CD14-positive monocyte (primary cell): ENCODE data around the gene RBMS1. TPM values are rescaled to one million over a fixed set of nuclear protein-coding genes. Genes with fewer than 3 reads are reported as not detected.

Source experiments
- DNase-seq, 3 donors: peaks; one replicate each; pipeline ENCODE4 v3.0.0-alpha.2; 2011 to 2022
- H2AFZ ChIP-seq: 2 replicates; pipeline ENCODE4 v1.6.0; 2012; ENCODE audit warnings: mild to moderate bottlenecking, low read depth, low read length, inconsistent platforms; ENCODE audit not compliant: insufficient read depth, poor library complexity, severe bottlenecking
- H3K27ac ChIP-seq, 2 donors: 1 replicate in 1 of 2; 2 replicates in 1 of 2; pipeline ENCODE4 v1.5.1; 2012 to 2013; ENCODE audit warnings: low read length in 2 of 2, control low read depth in 1 of 2, inconsistent platforms in 1 of 2, low read depth in 1 of 2, mild to moderate bottlenecking in 1 of 2
- H3K27me3 ChIP-seq, 2 donors: one replicate each; pipeline versions ENCODE4 v1.6.0 to v1.6.1; 2011 to 2013; ENCODE audit warnings: low read length in 2 of 2; ENCODE audit not compliant: control insufficient read depth in 2 of 2, insufficient read depth in 2 of 2
- H3K36me3 ChIP-seq, 2 donors: replicated peaks in 1 of 2; 1 replicate in 1 of 2; 2 replicates in 1 of 2; pipeline versions ENCODE4 v1.5.1 to v1.6.1; 2012 to 2013; ENCODE audit warnings: low read length in 2 of 2, control low read depth in 1 of 2, inconsistent platforms in 1 of 2, mild to moderate bottlenecking in 1 of 2; ENCODE audit not compliant: insufficient read depth in 2 of 2, control insufficient read depth in 1 of 2
- H3K4me1 ChIP-seq, 2 donors: 1 replicate in 1 of 2; 2 replicates in 1 of 2; pipeline versions ENCODE4 v1.5.1 to v1.6.1; 2012 to 2013; ENCODE audit warnings: low read length in 2 of 2, control low read depth in 1 of 2, inconsistent platforms in 1 of 2, mild to moderate bottlenecking in 1 of 2, moderate library complexity in 1 of 2; ENCODE audit not compliant: insufficient read depth in 2 of 2, control insufficient read depth in 1 of 2
- H3K4me2 ChIP-seq: replicated peaks from 2 replicates; pipeline ENCODE3; 2012; ENCODE audit warnings: low read length, moderate library complexity, mild to moderate bottlenecking; ENCODE audit not compliant: poor library complexity, severe bottlenecking; ENCODE audit errors: extremely low read depth
- H3K4me3 ChIP-seq, 3 experiments: fragments of 200-600 bp in 1 of 3; sonication (generic) in 1 of 3; replicated peaks in 1 of 3; 1 replicate in 2 of 3; 2 replicates in 1 of 3; pipeline ENCODE4 v1.5.1; 2011 to 2013; ENCODE audit warnings: low read length in 3 of 3, mild to moderate bottlenecking in 3 of 3, control low read depth in 2 of 3, low read depth in 2 of 3, inconsistent platforms in 1 of 3, moderate library complexity in 1 of 3
- H3K79me2 ChIP-seq: 2 replicates; pipeline ENCODE4 v1.6.0; 2012; ENCODE audit warnings: mild to moderate bottlenecking, control low read depth, inconsistent platforms, low read length, moderate library complexity; ENCODE audit not compliant: insufficient read depth
- H3K9ac ChIP-seq: 2 replicates; pipeline ENCODE4 v1.6.0; 2017; ENCODE audit warnings: low read length, mild to moderate bottlenecking; ENCODE audit not compliant: insufficient read depth, poor library complexity, severe bottlenecking
- H3K9me3 ChIP-seq, 2 donors: replicated peaks in 1 of 2; 1 replicate in 1 of 2; 2 replicates in 1 of 2; pipeline versions ENCODE4 v1.5.1 to v1.6.1; 2012 to 2013; ENCODE audit warnings: low read length in 2 of 2, control low read depth in 1 of 2; ENCODE audit not compliant: control insufficient read depth in 1 of 2, insufficient read depth in 1 of 2
- H4K20me1 ChIP-seq: 2 replicates; pipeline ENCODE4 v1.6.0; 2012; ENCODE audit warnings: mild to moderate bottlenecking, low read length, control low read depth, moderate library complexity; ENCODE audit not compliant: insufficient read depth
- H3K27ac Mint-ChIP-seq, 7 donors: one replicate each; pipeline ENCODE4 v1.8.0; 2020; ENCODE audit warnings: mild to moderate bottlenecking in 7 of 7, mixed read lengths in 7 of 7, moderate library complexity in 6 of 7, inconsistent platforms in 2 of 7
- H3K27me3 Mint-ChIP-seq, 3 donors: one replicate each; pipeline ENCODE4 v1.8.0; 2021 to 2022; ENCODE audit warnings: low read depth in 3 of 3, mild to moderate bottlenecking in 3 of 3, mixed read lengths in 3 of 3, moderate library complexity in 3 of 3, inconsistent platforms in 1 of 3
- H3K36me3 Mint-ChIP-seq, 2 donors: one replicate each; pipeline ENCODE4 v1.8.0; 2020; ENCODE audit warnings: mixed read lengths in 2 of 2, inconsistent platforms in 1 of 2, mild to moderate bottlenecking in 1 of 2
- H3K4me1 Mint-ChIP-seq: one replicate; pipeline ENCODE4 v1.8.0; 2020; ENCODE audit warnings: mild to moderate bottlenecking, mixed read lengths
- H3K4me3 Mint-ChIP-seq, 2 donors: one replicate each; pipeline ENCODE4 v1.8.0; 2020; ENCODE audit warnings: mild to moderate bottlenecking in 2 of 2, mixed read lengths in 2 of 2, moderate library complexity in 1 of 2
- H3K9me3 Mint-ChIP-seq, 7 donors: one replicate each; pipeline ENCODE4 v1.8.0; 2020 to 2022; ENCODE audit warnings: mixed read lengths in 7 of 7, mild to moderate bottlenecking in 6 of 7, moderate library complexity in 6 of 7, inconsistent platforms in 2 of 7
- CTCF ChIP-seq: fragments of 200-600 bp; IDR thresholded peaks from one replicate; pipeline ENCODE4 v1.8.0; 2022; ENCODE audit warnings: antibody characterized with exemption, mild to moderate bottlenecking
- WGBS: methylation state at CpG from one replicate; pipeline ENCODE4 v1.1.5; 2013; ENCODE audit warnings: missing lambda C conversion rate; ENCODE audit not compliant: insufficient coverage; 5-methylcytosine and 5-hydroxymethylcytosine counted together
- intact Hi-C, 2 donors: fragments of 100-400 bp; cut with micrococcal nuclease; formaldehyde crosslinking; loops; one replicate each; pipeline versions ENCODE4 v1.15.0 to v1.15.1; 2023
- polyA plus RNA-seq, 3 donors: library from polyadenylated mRNA; depleted of rRNA in 1 of 3; unstranded in 2 of 3; stranded (reverse) in 1 of 3; fragments of 300-500 nt in 2 of 3; fragments of >200 nt in 1 of 3; fragmentation: Illumina TruSeq in 2 of 3; gene quantifications; 1 replicate in 2 of 3; 2 replicates in 1 of 3; pipeline ENCODE4 v1.2.3, GENCODE V29; 2012 to 2021

RBMS1 gene
- polyA plus RNA-seq, 3 donors, result 88.2 to 91.2 (median 89.4) TPM

GRCh38 chr2:160337728-160338127 lies 155.9 kb downstream of the RBMS1 start:
- intact Hi-C loops, result loop anchor here in 1 of 2 donors (5.0 kb wide), 1 partner anchor 70 kb away; no protein-coding TSS in a partner anchor
- Histone ChIP-seq H3K79me2 (peaks cover 97% of the 10 kb centered on the region), H3K4me2 (no peak overlapping the region), H3K4me1 (no peaks in the 10 kb centered on the region), H3K9me3 (no peaks in the 10 kb centered on the region), H3K9ac (no peak overlapping the region), H4K20me1 (peaks cover 98% of the 10 kb centered on the region), H3K36me3 (peaks cover 0 to 9% of the 10 kb centered on the region in 2 donors), H3K4me3 (no peak overlapping the region), H2AFZ (no peak overlapping the region), H3K27ac (no peak overlapping the region), H3K27me3 (no peaks in the 10 kb centered on the region)
- Mint-ChIP-seq H3K36me3 (peaks cover 9 to 17% of the 10 kb centered on the region in 2 donors), H3K27ac (no peak overlapping the region), H3K4me1 (peaks cover 14% of the 10 kb centered on the region), H3K4me3 (no peak overlapping the region), H3K27me3 (no peaks in the 10 kb centered on the region), H3K9me3 (no peaks in the 10 kb centered on the region)
- TF ChIP-seq CTCF, result no peak
- DNase-seq, result no peak
- no CpG with 5 or more reads among the region's 3 CpGs for WGBS

GRCh38 chr2:160336635-160337034 lies 157.0 kb downstream of the RBMS1 start:
- no peak for TF ChIP-seq CTCF
- no peak overlapping the region for H2AFZ ChIP-seq
- H3K4me1 ChIP-seq, result peaks cover 5 to 6% of the 10 kb centered on the region in 2 donors
- H3K4me2 ChIP-seq, result no peak overlapping the region
- H4K20me1 ChIP-seq, result peaks cover 98% of the 10 kb centered on the region
- H3K9me3 Mint-ChIP-seq, result no peaks in the 10 kb centered on the region
- no peak overlapping the region for H3K27ac Mint-ChIP-seq
- no peaks in the 10 kb centered on the region for H3K9me3 ChIP-seq
- H3K27me3 ChIP-seq, result no peaks in the 10 kb centered on the region
- H3K27me3 Mint-ChIP-seq, result no peaks in the 10 kb centered on the region
- H3K79me2 ChIP-seq, result peaks cover 96% of the 10 kb centered on the region
- H3K4me3 Mint-ChIP-seq, result no peak overlapping the region
- no peak overlapping the region for H3K27ac ChIP-seq
- peaks cover 0 to 9% of the 10 kb centered on the region in 2 donors for H3K36me3 ChIP-seq
- no peak overlapping the region for H3K9ac ChIP-seq
- H3K36me3 Mint-ChIP-seq, result peaks cover 7 to 14% of the 10 kb centered on the region in 2 donors
- H3K4me3 ChIP-seq, result no peak overlapping the region
- H3K4me1 Mint-ChIP-seq, result peaks cover 21% of the 10 kb centered on the region
- WGBS, result no CpG with 5 or more reads among the region's 4 CpGs
- intact Hi-C loops, result loop anchor here in 1 of 2 donors (5.0 kb wide), 1 partner anchor 71 kb away; no protein-coding TSS in a partner anchor
- no peak for DNase-seq
